Cardiac fibroblast (primary cell): Measurements from ENCODE around the gene PZP.
A peak's percentile ranks its signal among the peaks of the same experiment; 100 is the strongest.

Experiments
- DNase-seq, 2 donors: peaks; one replicate each; pipeline versions ENCODE4 v3.0.0 to v3.0.0-alpha.2; 2010; ENCODE audit warnings: low read depth in 2 of 2
- H3K4me3 ChIP-seq, 2 donors: replicated peaks in 1 of 2; 1 replicate in 1 of 2; 2 replicates in 1 of 2; pipeline ENCODE4 v1.5.1; 2011; ENCODE audit warnings: low read depth in 2 of 2, low read length in 2 of 2, mild to moderate bottlenecking in 2 of 2, moderate library complexity in 1 of 2
- CTCF ChIP-seq: IDR thresholded peaks from one replicate; pipeline ENCODE4 v1.5.1; 2011; ENCODE audit warnings: low read depth, mild to moderate bottlenecking, low read length, inconsistent platforms

Gene PZP

GRCh38 chr12:9127936-9128663 is 80.1 kb downstream of the PZP start:
- no peak overlapping the region for H3K4me3 ChIP-seq
- no peak for TF ChIP-seq CTCF
- no peak for DNase-seq

- no peak overlapping the region for H3K4me3 ChIP-seq
- no peak for TF ChIP-seq CTCF
- DNase-seq, result no peak
These were observed 80.7 kb downstream of the PZP start for GRCh38 chr12:9127484-9127883.

GRCh38 chr12:9124383-9125031 is 83.7 kb downstream of the PZP start:
- DNase-seq, result no peak
- no peak for TF ChIP-seq CTCF

GRCh38 chr12:9123781-9124382 is 84.3 kb downstream of the PZP start:
- TF ChIP-seq CTCF, result no peak
- H3K4me3 ChIP-seq, result no peak overlapping the region
- peak in 1 of 2 donors; percentile 18 for DNase-seq

More at GRCh38 chr12:9124383-9125031, 83.7 kb downstream of the PZP start:
- H3K4me3 ChIP-seq, result no peak overlapping the region

- no peak overlapping the region for H3K4me3 ChIP-seq
- DNase-seq, result no peak
- TF ChIP-seq CTCF, result no peak
These were observed 86.0 kb downstream of the PZP start for GRCh38 chr12:9122091-9122609.

GRCh38 chr12:9120487-9121184 is 87.6 kb downstream of the PZP start:
- TF ChIP-seq CTCF, result no peak
- no peak for DNase-seq
- H3K4me3 ChIP-seq, result no peak overlapping the region
